ENCODE data around the gene SDK2.

Gene SDK2

DNA sequence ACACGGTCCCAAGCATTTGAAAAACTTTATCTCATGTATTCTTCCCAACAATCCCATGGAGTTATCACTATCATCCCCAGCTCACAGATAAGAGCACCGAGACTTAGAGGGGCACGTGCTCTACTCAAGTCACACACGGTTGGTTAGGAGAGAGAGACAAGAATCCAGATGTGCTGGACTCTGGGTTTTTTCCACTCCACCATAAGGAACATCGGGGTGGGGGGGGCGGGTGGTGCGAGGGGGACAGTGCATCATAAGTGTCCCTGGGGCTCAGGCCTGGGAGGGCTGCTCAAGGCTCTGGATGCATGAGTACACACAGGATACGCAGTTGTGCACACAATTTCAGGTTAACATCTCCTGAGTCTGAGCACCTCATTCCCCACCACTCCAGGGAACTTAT lies 339.8 kb downstream of the SDK2 start:
- in situ Hi-C loops (cut with MboI; ENCODE audit: low pct_unique_long_range_greater_than_20kb, low sequenced_read_pairs, unreplicated experiment) = no loop called here
- TF ChIP-seq, protein P1, sequence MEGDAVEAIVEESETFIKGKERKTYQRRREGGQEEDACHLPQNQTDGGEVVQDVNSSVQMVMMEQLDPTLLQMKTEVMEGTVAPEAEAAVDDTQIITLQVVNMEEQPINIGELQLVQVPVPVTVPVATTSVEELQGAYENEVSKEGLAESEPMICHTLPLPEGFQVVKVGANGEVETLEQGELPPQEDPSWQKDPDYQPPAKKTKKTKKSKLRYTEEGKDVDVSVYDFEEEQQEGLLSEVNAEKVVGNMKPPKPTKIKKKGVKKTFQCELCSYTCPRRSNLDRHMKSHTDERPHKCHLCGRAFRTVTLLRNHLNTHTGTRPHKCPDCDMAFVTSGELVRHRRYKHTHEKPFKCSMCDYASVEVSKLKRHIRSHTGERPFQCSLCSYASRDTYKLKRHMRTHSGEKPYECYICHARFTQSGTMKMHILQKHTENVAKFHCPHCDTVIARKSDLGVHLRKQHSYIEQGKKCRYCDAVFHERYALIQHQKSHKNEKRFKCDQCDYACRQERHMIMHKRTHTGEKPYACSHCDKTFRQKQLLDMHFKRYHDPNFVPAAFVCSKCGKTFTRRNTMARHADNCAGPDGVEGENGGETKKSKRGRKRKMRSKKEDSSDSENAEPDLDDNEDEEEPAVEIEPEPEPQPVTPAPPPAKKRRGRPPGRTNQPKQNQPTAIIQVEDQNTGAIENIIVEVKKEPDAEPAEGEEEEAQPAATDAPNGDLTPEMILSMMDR (IDR thresholded peaks at IDR 0.05; ENCODE audit: extremely low read depth, insufficient read depth, missing control alignments) = no peak
- DNase-seq (ENCODE audit: low spot score) = no peak

DNA sequence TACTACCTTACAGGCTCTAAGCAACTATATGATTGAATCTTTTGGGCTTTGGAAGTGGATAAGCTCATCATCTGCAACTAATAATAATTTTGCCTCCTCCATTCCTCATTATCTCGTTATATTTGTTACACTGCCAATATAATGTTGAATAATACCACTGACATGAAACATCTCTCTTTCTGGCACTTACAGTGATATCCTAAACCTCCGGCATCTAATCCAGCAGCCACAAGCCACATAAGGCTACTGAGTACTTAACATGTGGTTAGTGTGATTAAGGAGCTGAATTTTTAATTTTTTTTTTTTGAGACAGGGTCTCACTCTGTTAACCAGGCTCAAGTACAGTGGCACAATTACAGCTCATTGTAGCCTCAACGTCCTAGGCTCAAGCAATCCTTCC lies 342.1 kb downstream of the SDK2 start:
- TF ChIP-seq, protein P1 (IDR thresholded peaks at IDR 0.05; ENCODE audit: extremely low read depth, insufficient read depth, missing control alignments) = no peak
- no peak for DNase-seq (ENCODE audit: low spot score)
- in situ Hi-C loops (cut with MboI; ENCODE audit: low pct_unique_long_range_greater_than_20kb, low sequenced_read_pairs, unreplicated experiment) = no loop called here

DNA sequence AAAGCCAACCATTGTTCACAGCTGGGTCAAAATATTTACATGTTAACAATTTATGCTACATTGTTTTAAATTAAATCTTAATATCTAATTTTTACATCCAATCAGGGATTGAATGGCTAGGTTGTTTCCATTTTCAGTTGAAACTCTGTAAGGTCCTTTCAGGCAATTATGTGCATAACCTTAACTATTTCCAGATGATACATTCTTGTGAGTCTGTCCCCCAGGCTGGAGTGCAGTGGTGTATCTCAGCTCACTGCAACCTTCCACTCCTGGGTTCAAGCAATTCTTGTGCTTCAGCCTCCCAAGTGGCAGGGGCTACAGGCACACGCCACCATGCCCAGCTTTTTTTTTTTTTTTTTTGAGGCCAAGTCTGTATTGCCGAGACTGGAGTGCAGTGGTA lies 342.9 kb downstream of the SDK2 start:
- no peak for DNase-seq (ENCODE audit: low spot score)
- TF ChIP-seq, protein P1 (IDR thresholded peaks at IDR 0.05; ENCODE audit: extremely low read depth, insufficient read depth, missing control alignments) = no peak
- in situ Hi-C loops (cut with MboI; ENCODE audit: low pct_unique_long_range_greater_than_20kb, low sequenced_read_pairs, unreplicated experiment) = no loop called here

DNA sequence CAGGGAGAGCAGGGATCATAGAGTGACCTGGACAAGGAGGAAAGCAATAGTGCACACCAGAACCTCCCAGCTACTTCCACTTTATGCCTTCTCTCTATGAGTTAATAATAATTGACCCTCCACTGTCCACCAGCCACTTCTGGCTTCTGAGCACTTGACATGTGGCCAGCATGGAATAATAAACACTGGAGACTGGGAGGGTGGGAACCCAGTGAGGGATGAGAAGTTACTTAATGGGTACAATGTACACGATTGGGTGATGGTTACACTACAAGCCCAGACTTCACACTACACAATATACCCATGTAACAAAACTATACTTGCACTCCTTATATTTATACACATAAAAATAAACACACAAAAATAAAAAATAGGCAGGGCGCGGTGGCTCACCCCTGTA lies 343.9 kb downstream of the SDK2 start:
- DNase-seq (ENCODE audit: low spot score) = no peak
- in situ Hi-C loops (cut with MboI; ENCODE audit: low pct_unique_long_range_greater_than_20kb, low sequenced_read_pairs, unreplicated experiment) = no loop called here
- TF ChIP-seq, protein P1 (IDR thresholded peaks at IDR 0.05; ENCODE audit: extremely low read depth, insufficient read depth, missing control alignments) = no peak

DNA sequence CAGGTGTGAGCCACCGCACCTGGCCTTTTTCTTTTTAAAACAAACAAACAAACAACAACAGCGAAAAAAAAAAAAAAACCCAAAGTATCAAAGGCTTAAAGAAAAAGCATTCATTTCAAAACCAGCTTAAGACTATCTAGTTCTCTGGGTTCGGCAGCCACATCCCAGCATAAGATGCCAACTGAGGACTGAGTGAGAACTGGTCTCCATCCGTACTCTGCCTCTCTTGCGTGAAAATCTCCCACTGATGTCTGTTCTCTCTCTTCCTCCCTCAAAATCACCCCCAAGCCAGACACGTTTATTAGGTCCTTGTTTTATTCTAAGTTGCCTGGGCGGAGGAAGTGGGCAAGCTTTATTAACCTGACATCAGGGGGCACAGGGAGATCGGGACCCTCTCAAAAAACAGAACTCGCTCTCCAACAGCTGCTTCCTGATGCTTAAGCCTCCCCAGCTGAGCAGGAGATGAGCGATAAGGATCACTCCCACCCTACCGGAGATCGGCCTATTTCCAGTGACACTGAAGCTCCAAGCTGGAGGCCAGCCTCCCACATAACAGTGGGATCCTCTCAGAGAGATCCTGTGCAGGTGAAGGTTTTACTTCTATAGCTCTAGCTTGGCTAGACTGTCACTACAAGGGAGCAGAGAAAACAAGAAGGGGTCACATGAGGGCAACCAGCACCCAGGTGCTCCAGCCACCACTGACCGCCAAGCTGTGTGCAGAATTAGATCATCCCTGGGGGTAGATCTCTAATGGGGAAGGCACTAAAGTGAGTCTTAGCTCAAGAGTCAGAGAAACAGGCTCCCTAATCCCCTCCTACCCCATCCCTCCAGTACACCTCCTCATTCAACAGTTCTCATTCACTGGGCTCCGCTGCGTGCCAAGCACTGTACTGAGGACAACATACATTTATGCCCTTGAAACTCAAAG lies 346.0 kb downstream of the SDK2 start:
- TF ChIP-seq, protein P1 (IDR thresholded peaks at IDR 0.05; ENCODE audit: extremely low read depth, insufficient read depth, missing control alignments) = no peak
- DNase-seq (ENCODE audit: low spot score) = no peak
- in situ Hi-C loops (cut with MboI; ENCODE audit: low pct_unique_long_range_greater_than_20kb, low sequenced_read_pairs, unreplicated experiment) = no loop called here

DNA sequence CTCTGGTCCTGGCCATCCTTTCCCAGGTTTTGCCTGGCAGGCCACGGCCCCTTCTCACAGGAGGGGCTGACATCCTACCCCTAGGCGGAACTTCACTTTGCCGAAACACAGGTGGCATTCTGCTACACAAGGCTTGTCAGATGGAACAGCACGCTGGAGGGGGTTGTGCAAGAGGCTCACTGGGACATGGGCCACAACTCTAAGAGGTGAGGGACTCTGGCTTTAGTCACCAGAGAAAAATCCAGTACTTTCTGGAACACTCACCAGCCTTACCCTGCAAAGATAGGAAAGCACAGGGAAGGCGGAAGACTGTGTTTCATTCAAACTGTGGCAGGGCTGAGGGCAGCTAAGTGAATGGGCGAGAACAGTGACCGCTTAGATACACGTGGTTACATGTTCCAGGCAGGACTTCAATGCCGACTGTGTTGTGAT lies 350.7 kb downstream of the SDK2 start:
- in situ Hi-C loops (cut with MboI; ENCODE audit: low pct_unique_long_range_greater_than_20kb, low sequenced_read_pairs, unreplicated experiment) = no loop called here
- no peak for DNase-seq (ENCODE audit: low spot score)
- TF ChIP-seq, protein P1 (IDR thresholded peaks at IDR 0.05; ENCODE audit: extremely low read depth, insufficient read depth, missing control alignments) = no peak

Data from GM13977 (cell line).